Neural cell (in vitro differentiated cells): ENCODE results near the gene SLCO2B1. TPM values are rescaled to one million over a fixed set of nuclear protein-coding genes. Genes with fewer than 3 reads are reported as not detected.

Experiments used
- H2AFZ ChIP-seq: fragments of 200-600, 300-800 bp; sonication (generic), shearing (Covaris generic); 2 replicates; pipeline ENCODE4 v1.6.0; 2014; ENCODE audit warnings: low read depth, mild to moderate bottlenecking, antibody characterized with exemption, low read length, moderate library complexity
- H3F3A ChIP-seq: fragments of 200-600 bp; shearing (Covaris generic); 2 replicates; pipeline ENCODE4 v1.6.1; 2016; ENCODE audit warnings: mild to moderate bottlenecking, moderate library complexity, mixed read lengths, antibody characterized with exemption, low read length; ENCODE audit not compliant: insufficient read depth, poor library complexity, severe bottlenecking
- H3K27ac ChIP-seq: fragments of 200-600, 300-800 bp; sonication (generic), shearing (Covaris generic); 2 replicates; pipeline ENCODE4 v1.5.1; 2014; ENCODE audit warnings: mild to moderate bottlenecking, low read length, moderate library complexity
- H3K27me3 ChIP-seq: fragments of 300-800, 200-600 bp; sonication (generic), shearing (Covaris generic); 2 replicates; pipeline ENCODE4 v1.6.0; 2014; ENCODE audit warnings: mild to moderate bottlenecking, low read depth, low read length, moderate library complexity; ENCODE audit not compliant: insufficient read depth
- H3K36me3 ChIP-seq: fragments of 300-800, 200-600 bp; sonication (generic), shearing (Covaris generic); 2 replicates; pipeline ENCODE4 v1.5.1; 2014; ENCODE audit warnings: mild to moderate bottlenecking, antibody characterized with exemption, low read length, moderate library complexity; ENCODE audit not compliant: insufficient read depth
- H3K4me2 ChIP-seq: fragments of 300-800, 200-600 bp; sonication (generic), shearing (Covaris generic); 2 replicates; pipeline ENCODE4 v1.6.0; 2014; ENCODE audit warnings: mild to moderate bottlenecking, low read length
- H3K4me3 ChIP-seq: fragments of 300-800, 200-600 bp; sonication (generic), shearing (Covaris generic); 2 replicates; pipeline ENCODE4 v1.5.1; 2014; ENCODE audit warnings: mild to moderate bottlenecking, low read length, moderate library complexity
- H3K79me2 ChIP-seq: fragments of 200-600 bp; shearing (Covaris generic); replicated peaks from 2 replicates; pipeline ENCODE4 v1.6.0; 2014; ENCODE audit warnings: mild to moderate bottlenecking, low read length, moderate library complexity; ENCODE audit not compliant: insufficient read depth
- H3K9ac ChIP-seq: fragments of 300-800, 200-600 bp; sonication (generic), shearing (Covaris generic); 2 replicates; pipeline ENCODE4 v1.6.1; 2016; ENCODE audit warnings: mild to moderate bottlenecking, low read length, mixed read lengths
- H3K9me2 ChIP-seq: fragments of 200-600 bp; shearing (Covaris generic); 2 replicates; pipeline ENCODE4 v1.6.1; 2016; ENCODE audit warnings: mild to moderate bottlenecking, low read length, mixed read lengths; ENCODE audit not compliant: insufficient read depth
- H3K9me3 ChIP-seq: fragments of 200-600, 300-800 bp; sonication (generic), shearing (Covaris generic); 2 replicates; pipeline ENCODE4 v1.6.1; 2016; ENCODE audit warnings: mild to moderate bottlenecking, mixed run types, low read length, moderate library complexity, mixed read lengths
- H4K20me1 ChIP-seq: fragments of 200-600 bp; shearing (Covaris generic); 2 replicates; pipeline ENCODE4 v1.6.1; 2016; ENCODE audit warnings: mild to moderate bottlenecking, mixed run types; ENCODE audit not compliant: insufficient read depth
- CTCF ChIP-seq: fragments of 450-650 bp; IDR thresholded peaks from 2 replicates; pipeline ENCODE4 v1.5.1; 2014; ENCODE audit warnings: antibody characterized with exemption, mild to moderate bottlenecking, moderate library complexity; ENCODE audit not compliant: poor library complexity, severe bottlenecking
- EP300 ChIP-seq: fragments of 450-650 bp; conservative IDR thresholded peaks from 2 replicates; pipeline ENCODE4 v1.6.1; 2014; ENCODE audit warnings: antibody characterized with exemption, mild to moderate bottlenecking, moderate library complexity; ENCODE audit not compliant: poor library complexity, severe bottlenecking
- EZH2 ChIP-seq: fragments of 200-600, 300-800 bp; shearing (Covaris generic), sonication (generic); IDR thresholded peaks from 2 replicates; pipeline ENCODE4 v1.6.1; 2014; ENCODE audit warnings: antibody characterized with exemption, low read length, borderline replicate concordance, mild to moderate bottlenecking; ENCODE audit not compliant: insufficient read depth, poor library complexity, severe bottlenecking
- MXI1 ChIP-seq: fragments of 450-650 bp; conservative IDR thresholded peaks from 2 replicates; pipeline ENCODE4 v1.6.1; 2014; ENCODE audit warnings: antibody characterized with exemption, mild to moderate bottlenecking; ENCODE audit not compliant: poor library complexity, severe bottlenecking
- POLR2AphosphoS5 ChIP-seq: IDR thresholded peaks from 2 replicates; pipeline ENCODE4 v1.6.1; 2012
- RAD21 ChIP-seq: fragments of 450-650 bp; conservative IDR thresholded peaks from 2 replicates; pipeline ENCODE4 v1.6.1; 2014; ENCODE audit warnings: antibody characterized with exemption, mild to moderate bottlenecking, moderate library complexity
- REST ChIP-seq: IDR thresholded peaks from 2 replicates; pipeline ENCODE4 v1.6.1; 2012; ENCODE audit warnings: borderline replicate concordance
- SMC3 ChIP-seq: fragments of 450-650 bp; conservative IDR thresholded peaks from 2 replicates; pipeline ENCODE4 v1.6.1; 2014; ENCODE audit warnings: antibody characterized with exemption, mild to moderate bottlenecking, moderate library complexity; ENCODE audit not compliant: poor library complexity
- TAF1 ChIP-seq: IDR thresholded peaks from 2 replicates; pipeline ENCODE4 v1.6.1; 2012; ENCODE audit warnings: low read depth
- polyA plus RNA-seq: library from polyadenylated mRNA; depleted of rRNA; stranded (reverse); fragments of >200 nt; gene quantifications from 2 replicates; pipeline ENCODE4 v1.2.3, GENCODE V29; 2014

Gene SLCO2B1
- polyA plus RNA-seq, 1 donor from 2014 or later: not detected

- Histone ChIP-seq H3K9me2 (no peaks in the 10 kb centered on the region), H3K9ac (no peak overlapping the region), H3F3A (no peaks in the 10 kb centered on the region), H3K27ac (no peak overlapping the region), H3K79me2 (no peaks in the 10 kb centered on the region), H2AFZ (no peak overlapping the region), H3K9me3 (no peaks in the 10 kb centered on the region), H3K4me2 (no peak overlapping the region), H3K4me3 (no peak overlapping the region), H3K36me3 (no peaks in the 10 kb centered on the region), H3K27me3 (peaks cover 23% of the 10 kb centered on the region), H4K20me1 (no peaks in the 10 kb centered on the region)
- TF ChIP-seq EZH2 (no peak), RAD21 (no peak), POLR2AphosphoS5 (no peak), EP300 (no peak), MXI1 (no peak), TAF1 (no peak), CTCF (no peak), REST (no peak), SMC3 (no peak)
Observed at GRCh38 chr11:75246671-75247350, 95.9 kb downstream of the SLCO2B1 start.

- Histone ChIP-seq H3K4me2 (no peak overlapping the region), H3K36me3 (no peaks in the 10 kb centered on the region), H3F3A (no peaks in the 10 kb centered on the region), H4K20me1 (no peaks in the 10 kb centered on the region), H3K27me3 (peaks cover 5% of the 10 kb centered on the region), H3K27ac (no peak overlapping the region), H3K9me2 (no peaks in the 10 kb centered on the region), H2AFZ (no peak overlapping the region), H3K79me2 (no peaks in the 10 kb centered on the region), H3K4me3 (no peak overlapping the region), H3K9me3 (no peaks in the 10 kb centered on the region), H3K9ac (no peak overlapping the region)
- TF ChIP-seq POLR2AphosphoS5 (no peak), CTCF (no peak), SMC3 (no peak), TAF1 (no peak)
Observed at GRCh38 chr11:75248924-75249256, 98.0 kb downstream of the SLCO2B1 start.
